NCI-H1092 treated with DMSO at 0.1 percent for 48 hours (cell line): ENCODE measurements around the gene TMEM134.

Source experiments
- DNase-seq: peaks from one replicate; lab custom pipeline; 2025; lab: John Stamatoyannopoulos, UW

TMEM134 gene

GRCh38 chr11:67500831-67501715, 32.0 kb upstream of the TMEM134 start:
- no peak for DNase-seq

- DNase-seq: no peak
Observed at GRCh38 chr11:67500484-67500821, 31.4 kb upstream of the TMEM134 start.

- no peak for DNase-seq
Observed at GRCh38 chr11:67499808-67500483, 30.9 kb upstream of the TMEM134 start.

- no peak for DNase-seq
Observed at GRCh38 chr11:67498544-67498972, 29.5 kb upstream of the TMEM134 start.

GRCh38 chr11:67497656-67498291, 28.7 kb upstream of the TMEM134 start:
- no peak for DNase-seq

- no peak for DNase-seq
Observed at GRCh38 chr11:67496113-67496512, 27.1 kb upstream of the TMEM134 start.

- DNase-seq: no peak
Observed at GRCh38 chr11:67495234-67496005, 26.4 kb upstream of the TMEM134 start.

- DNase-seq: no peak
Observed at GRCh38 chr11:67494371-67495233, 25.6 kb upstream of the TMEM134 start.

GRCh38 chr11:67493548-67494370, 24.7 kb upstream of the TMEM134 start:
- no peak for DNase-seq

GRCh38 chr11:67492801-67493547, 23.9 kb upstream of the TMEM134 start:
- no peak for DNase-seq

- DNase-seq: no peak
Observed at GRCh38 chr11:67492069-67492727, 23.1 kb upstream of the TMEM134 start.

- no peak for DNase-seq
Observed at GRCh38 chr11:67491276-67492068, 22.4 kb upstream of the TMEM134 start.

GRCh38 chr11:67490727-67491065, 21.6 kb upstream of the TMEM134 start:
- DNase-seq: no peak

GRCh38 chr11:67489885-67490726, 21.1 kb upstream of the TMEM134 start:
- DNase-seq: no peak

- DNase-seq: no peak
Observed at GRCh38 chr11:67489203-67489884, 20.3 kb upstream of the TMEM134 start.

- no peak for DNase-seq
Observed at GRCh38 chr11:67486481-67487195, 17.6 kb upstream of the TMEM134 start.
